Ishikawa (cell line): ENCODE data around the gene NECAB2.

Source experiments
- EP300 ChIP-seq: IDR thresholded peaks from 2 replicates; pipeline ENCODE4 v1.6.1; 2012; ENCODE audit warnings: borderline replicate concordance
- FOXM1 ChIP-seq: IDR thresholded peaks from 2 replicates; pipeline ENCODE4 v1.6.1; 2012; ENCODE audit warnings: low read depth, borderline replicate concordance
- MAX ChIP-seq: IDR thresholded peaks from 2 replicates; pipeline ENCODE4 v1.6.1; 2012
- TAF1 ChIP-seq: IDR thresholded peaks from 2 replicates; pipeline ENCODE4 v1.6.1; 2012; ENCODE audit warnings: low read depth, mild to moderate bottlenecking
- USF1 ChIP-seq: IDR thresholded peaks from 2 replicates; pipeline ENCODE4 v1.6.1; 2012

- TF ChIP-seq FOXM1, result no peak
- TF ChIP-seq USF1, result no peak
- no peak for TF ChIP-seq MAX
- TF ChIP-seq TAF1, result no peak
- no peak for TF ChIP-seq EP300
Measured at GRCh38 chr16:83953796-83954576, 14.1 kb upstream of the NECAB2 start.
